ENCODE data around the gene SORCS2. TPM values are rescaled to one million over a fixed set of nuclear protein-coding genes. Genes with fewer than 3 reads are reported as not detected.

Gene SORCS2
- total RNA-seq, 5 donors from 2014 or later (not counting 1 experiment from before 2014, with no cell fraction given) = 0.22 TPM; not detected in 4

DNA sequence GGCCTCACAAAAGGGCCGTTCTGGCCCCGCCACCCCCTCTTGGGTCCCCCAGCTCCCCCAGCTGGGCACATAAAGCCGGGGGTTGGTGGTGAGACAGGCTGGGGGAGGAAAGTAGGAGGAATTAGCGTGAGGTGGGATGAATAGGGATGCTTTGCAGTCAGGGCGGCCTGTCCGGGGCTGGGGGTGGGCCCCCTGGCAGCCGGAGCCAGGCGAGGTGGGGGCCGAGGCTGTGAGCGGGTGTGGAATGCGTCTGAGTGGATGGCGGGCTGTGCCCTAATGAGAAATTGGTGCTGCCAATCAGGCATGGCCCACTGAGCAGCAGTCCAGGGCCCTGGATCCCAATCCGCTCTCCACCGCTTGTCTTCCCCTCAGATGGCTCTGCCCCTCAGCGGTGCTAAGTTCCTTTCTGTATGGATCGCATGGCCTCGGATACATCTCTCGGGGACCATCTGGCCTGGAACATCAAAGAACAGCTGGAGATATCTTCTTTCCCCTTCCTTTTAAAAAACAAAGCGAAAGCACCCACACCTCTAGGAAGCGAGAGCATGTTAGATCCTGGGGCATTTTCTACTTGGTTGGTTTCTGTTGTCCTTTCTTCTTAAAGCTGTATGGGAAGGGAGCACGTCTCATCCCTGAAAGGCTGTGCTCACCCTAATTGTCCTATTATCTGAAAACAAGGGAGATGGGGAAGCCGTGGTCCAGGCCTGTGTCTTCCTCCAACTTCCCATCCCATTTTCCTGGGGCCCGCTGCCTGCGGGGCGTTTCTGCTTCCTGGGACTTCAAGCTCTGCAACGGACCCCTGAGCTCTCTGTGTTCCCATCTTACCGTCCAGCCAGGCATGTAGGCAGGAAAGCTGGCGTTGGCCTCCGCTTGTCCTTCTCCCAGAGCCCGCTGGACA, 106.9 kb downstream of the SORCS2 start:
- Histone ChIP-seq H3K9me3 (no peaks in the 10 kb centered on the region), H3K36me3 (ENCODE audit: control insufficient read depth in 2 of 2, extremely low read depth in 1 of 2, insufficient read depth in 1 of 2, low read length in 1 of 2) (no peaks in the 10 kb centered on the region), H3K4me1 (ENCODE audit: control insufficient read depth in 1 of 2, extremely low read depth in 1 of 2, insufficient read depth in 2 of 2, low read length in 2 of 2) (no peaks in the 10 kb centered on the region), H3K27me3 (replicated peaks in 1 of 2; ENCODE audit: control insufficient read depth in 2 of 2, extremely low read depth in 1 of 2, insufficient read depth in 2 of 2, low read length in 1 of 2) (peaks cover 0 to 41% of the 10 kb centered on the region in 2 experiments), H3K4me3 (ENCODE audit: control insufficient read depth in 1 of 2, extremely low read depth in 1 of 2, low read length in 1 of 2) (no peak overlapping the region), H3K27ac (ENCODE audit: low read length) (no peak overlapping the region)
- peaks cover 13 to 31% of the 10 kb centered on the region in 2 donors for H3K27me3 Mint-ChIP-seq
- 55% methylated on average over 24 of the region's 30 CpGs for WGBS (ENCODE audit: insufficient coverage)
- ATAC-seq (replicated peaks in 1 of 4) (no peak), DNase-seq (no peak)
- peaks cover 0 to 4% (median 1%) of the 10 kb centered on the region in 3 donors for H3K4me1 Mint-ChIP-seq
- ChIA-PET POLR2A (no interaction called here), CTCF (no interaction called here)
- no peaks in the 10 kb centered on the region for H3K36me3 Mint-ChIP-seq
- H3K9me3 Mint-ChIP-seq = no peaks in the 10 kb centered on the region
- H3K27ac Mint-ChIP-seq = no peak overlapping the region
- no peak overlapping the region for H3K4me3 Mint-ChIP-seq

DNA sequence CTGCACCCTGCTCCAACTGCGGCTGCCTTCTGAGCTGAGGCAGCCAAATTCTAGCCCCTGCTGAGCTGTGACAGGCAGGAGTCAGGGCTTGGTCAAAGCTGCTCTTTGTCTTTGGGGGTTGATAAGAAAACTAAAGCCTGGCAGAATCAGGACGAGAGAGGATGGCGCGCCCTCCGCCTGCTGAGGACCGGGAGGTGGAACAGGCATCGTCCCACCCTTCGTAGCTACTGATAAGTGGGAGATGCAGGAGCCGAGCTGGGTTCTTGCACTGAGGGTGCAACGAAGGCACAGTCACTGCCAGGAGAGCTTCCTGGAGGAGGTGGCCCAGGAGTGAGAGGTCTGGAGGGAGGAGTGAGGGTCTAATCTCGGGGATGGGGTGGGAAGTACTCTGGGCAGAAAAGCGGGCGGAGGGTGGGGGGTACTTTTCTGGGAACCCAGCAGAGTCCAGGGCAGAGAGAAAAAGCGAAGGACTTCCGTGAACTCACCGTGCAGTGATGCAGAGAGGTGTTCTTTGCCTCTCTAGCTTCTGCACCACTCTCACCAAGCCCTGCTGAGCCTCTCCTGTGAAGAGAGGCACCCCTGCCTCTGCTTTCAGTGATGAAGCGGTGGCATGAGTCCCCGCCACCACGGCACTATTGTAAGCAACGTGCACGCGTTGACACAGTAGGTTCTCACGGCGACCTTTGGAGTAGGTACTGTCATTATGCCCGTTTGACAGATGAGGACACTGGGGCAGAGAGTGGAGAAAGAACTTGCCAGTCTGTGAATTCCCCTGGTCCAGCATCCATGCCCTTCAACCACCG, 107.8 kb downstream of the SORCS2 start:
- ChIA-PET CTCF (no interaction called here), POLR2A (no interaction called here)
- peaks cover 13 to 31% of the 10 kb centered on the region in 2 donors for H3K27me3 Mint-ChIP-seq

DNA sequence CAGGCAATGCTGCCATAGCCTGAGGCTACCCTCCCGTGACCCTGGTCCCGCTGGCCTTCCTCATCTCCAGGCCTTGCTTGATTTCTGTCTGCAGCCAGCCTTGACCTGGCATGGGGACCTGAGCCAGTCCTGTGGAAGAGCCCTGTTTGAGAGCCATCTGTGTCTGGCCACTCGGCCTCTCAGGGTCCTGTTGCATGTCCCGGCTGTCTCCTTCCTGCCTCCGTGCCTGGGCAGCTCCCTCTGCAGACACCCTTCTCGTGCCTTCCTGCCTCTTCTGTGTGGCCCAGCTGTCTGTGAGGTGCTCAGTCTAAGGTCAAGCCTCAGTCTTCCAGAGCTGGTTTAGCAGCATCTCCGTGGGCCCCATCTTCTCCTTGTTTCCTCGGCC, 108.4 kb downstream of the SORCS2 start:
- H3K4me3 Mint-ChIP-seq = no peak overlapping the region
- POLR2A ChIA-PET = no interaction called here

More for the DNA sequence above, 107.8 kb downstream of the SORCS2 start:
- ATAC-seq (replicated peaks in 1 of 4) (no peak), DNase-seq (no peak)
- no peak overlapping the region for H3K4me3 ChIP-seq (ENCODE audit: control insufficient read depth in 1 of 2, extremely low read depth in 1 of 2, low read length in 1 of 2)
- Mint-ChIP-seq H3K27ac (no peak overlapping the region), H3K4me3 (no peak overlapping the region), H3K9me3 (no peaks in the 10 kb centered on the region), H3K4me1 (peaks cover 0 to 4% (median 1%) of the 10 kb centered on the region in 3 donors), H3K36me3 (no peaks in the 10 kb centered on the region)
- no peaks in the 10 kb centered on the region for H3K4me1 ChIP-seq (ENCODE audit: control insufficient read depth in 1 of 2, extremely low read depth in 1 of 2, insufficient read depth in 2 of 2, low read length in 2 of 2)
- no peaks in the 10 kb centered on the region for H3K9me3 ChIP-seq
- H3K27me3 ChIP-seq (replicated peaks in 1 of 2; ENCODE audit: control insufficient read depth in 2 of 2, extremely low read depth in 1 of 2, insufficient read depth in 2 of 2, low read length in 1 of 2) = peaks cover 0 to 44% of the 10 kb centered on the region in 2 experiments
- H3K36me3 ChIP-seq (ENCODE audit: control insufficient read depth in 2 of 2, extremely low read depth in 1 of 2, insufficient read depth in 1 of 2, low read length in 1 of 2) = no peaks in the 10 kb centered on the region
- no peak overlapping the region for H3K27ac ChIP-seq (ENCODE audit: low read length)
- WGBS (ENCODE audit: insufficient coverage) = 76% methylated on average over 20 of the region's 26 CpGs

DNA sequence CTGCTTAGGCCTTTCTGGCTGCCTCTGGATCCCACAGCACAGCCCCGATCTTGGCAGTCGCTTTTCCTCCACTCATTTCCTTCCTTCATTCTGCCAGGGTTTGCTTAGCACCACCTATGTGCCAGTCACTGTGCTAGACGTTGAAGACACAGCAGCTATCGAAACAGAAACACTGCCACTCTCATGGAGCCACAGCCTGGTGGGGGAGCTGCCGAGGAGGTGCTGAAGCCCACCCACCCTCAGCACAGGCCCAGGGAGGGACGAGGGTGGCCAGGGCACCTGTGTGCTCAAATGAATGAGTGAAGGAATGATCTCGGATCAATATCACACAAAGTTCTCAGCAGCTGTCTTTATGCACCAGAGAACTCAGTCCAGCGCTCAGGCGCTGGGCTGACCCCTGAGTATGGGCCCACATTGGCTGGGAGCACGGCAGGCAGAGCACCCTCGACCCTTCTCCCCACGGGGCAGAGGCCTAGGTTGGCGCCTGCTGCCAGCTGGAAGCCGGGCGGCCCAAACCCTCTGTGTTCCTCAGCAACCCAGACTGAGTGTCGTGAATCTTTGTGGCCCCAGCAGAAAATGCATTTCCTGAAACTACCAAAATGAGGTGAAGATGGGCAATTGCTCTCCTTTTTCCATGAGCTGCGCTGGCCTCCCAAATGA, 108.9 kb downstream of the SORCS2 start:
- Mint-ChIP-seq H3K27ac (no peak overlapping the region), H3K9me3 (no peaks in the 10 kb centered on the region), H3K4me1 (peaks cover 0 to 4% (median 1%) of the 10 kb centered on the region in 3 donors), H3K4me3 (no peak overlapping the region), H3K27me3 (peaks cover 13 to 32% of the 10 kb centered on the region in 2 donors), H3K36me3 (no peaks in the 10 kb centered on the region)
- DNase-seq (no peak), ATAC-seq (replicated peaks in 1 of 4) (no peak)
- Histone ChIP-seq H3K4me3 (ENCODE audit: control insufficient read depth in 1 of 2, extremely low read depth in 1 of 2, low read length in 1 of 2) (no peak overlapping the region), H3K27ac (ENCODE audit: low read length) (no peak overlapping the region), H3K9me3 (no peaks in the 10 kb centered on the region), H3K36me3 (ENCODE audit: control insufficient read depth in 2 of 2, extremely low read depth in 1 of 2, insufficient read depth in 1 of 2, low read length in 1 of 2) (no peaks in the 10 kb centered on the region), H3K27me3 (replicated peaks in 1 of 2; ENCODE audit: control insufficient read depth in 2 of 2, extremely low read depth in 1 of 2, insufficient read depth in 2 of 2, low read length in 1 of 2) (peaks cover 0 to 49% of the 10 kb centered on the region in 2 experiments), H3K4me1 (ENCODE audit: control insufficient read depth in 1 of 2, extremely low read depth in 1 of 2, insufficient read depth in 2 of 2, low read length in 2 of 2) (no peaks in the 10 kb centered on the region)
- POLR2A ChIA-PET = no interaction called here
- CTCF ChIA-PET = no interaction called here
- whole genome bisulfite sequencing (ENCODE audit: insufficient coverage) = 68% methylated on average over 12 of the region's 17 CpGs

More for the DNA sequence above, 108.4 kb downstream of the SORCS2 start:
- Histone ChIP-seq H3K36me3 (ENCODE audit: control insufficient read depth in 2 of 2, extremely low read depth in 1 of 2, insufficient read depth in 1 of 2, low read length in 1 of 2) (no peaks in the 10 kb centered on the region), H3K4me3 (ENCODE audit: control insufficient read depth in 1 of 2, extremely low read depth in 1 of 2, low read length in 1 of 2) (no peak overlapping the region), H3K27me3 (replicated peaks in 1 of 2; ENCODE audit: control insufficient read depth in 2 of 2, extremely low read depth in 1 of 2, insufficient read depth in 2 of 2, low read length in 1 of 2) (peaks cover 0 to 47% of the 10 kb centered on the region in 2 experiments), H3K9me3 (no peaks in the 10 kb centered on the region), H3K4me1 (ENCODE audit: control insufficient read depth in 1 of 2, extremely low read depth in 1 of 2, insufficient read depth in 2 of 2, low read length in 2 of 2) (no peaks in the 10 kb centered on the region), H3K27ac (ENCODE audit: low read length) (no peak overlapping the region)
- Mint-ChIP-seq H3K4me1 (peaks cover 0 to 4% (median 1%) of the 10 kb centered on the region in 3 donors), H3K9me3 (no peaks in the 10 kb centered on the region), H3K27ac (no peak overlapping the region), H3K36me3 (no peaks in the 10 kb centered on the region), H3K27me3 (peaks cover 13 to 31% of the 10 kb centered on the region in 2 donors)
- 71% methylated on average over 8 of the region's 8 CpGs for WGBS (ENCODE audit: insufficient coverage)
- CTCF ChIA-PET = no interaction called here
- DNase-seq (no peak), ATAC-seq (replicated peaks in 1 of 4) (no peak)

DNA sequence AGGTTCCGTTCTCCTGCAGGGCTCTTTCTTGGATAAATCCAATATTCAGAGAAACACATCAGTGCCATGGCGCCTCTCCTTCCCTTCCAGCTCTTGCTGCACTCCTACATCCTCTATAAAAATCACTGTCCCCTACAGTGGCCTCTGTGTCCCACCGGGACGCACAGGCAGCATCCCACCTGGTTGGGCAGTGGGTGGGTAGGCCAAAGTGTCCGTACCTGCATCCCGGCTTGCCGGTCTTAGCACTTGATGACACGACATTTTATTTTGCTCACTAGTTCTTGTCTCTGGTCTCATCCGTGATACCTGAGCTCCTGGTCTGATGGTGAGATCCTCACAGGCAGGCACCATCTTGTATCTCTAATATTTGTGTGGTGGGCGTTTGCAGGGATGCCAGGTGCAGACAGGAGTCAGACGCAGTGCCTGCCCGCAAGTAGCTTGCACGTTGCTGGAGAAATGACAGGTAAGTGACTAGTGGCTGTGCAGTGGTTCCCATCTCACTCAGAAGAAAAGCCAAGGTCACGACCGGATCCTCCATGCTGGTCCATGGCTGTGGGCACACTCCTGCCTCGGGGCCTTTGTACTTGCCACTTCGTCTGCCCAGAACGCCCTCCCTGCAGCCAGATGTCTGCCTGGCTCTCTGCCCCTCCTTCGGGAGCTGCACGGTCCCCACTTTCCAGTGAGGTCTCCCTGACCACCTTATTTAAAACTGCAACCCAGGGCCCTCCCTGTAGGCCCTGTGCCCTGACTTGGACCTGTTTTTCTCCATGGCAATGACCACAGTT, 109.7 kb downstream of the SORCS2 start:
- peaks cover 13 to 32% of the 10 kb centered on the region in 2 donors for H3K27me3 Mint-ChIP-seq
- peaks cover 0 to 4% (median 1%) of the 10 kb centered on the region in 3 donors for H3K4me1 Mint-ChIP-seq
- H3K4me3 Mint-ChIP-seq = no peak overlapping the region
- Histone ChIP-seq H3K4me3 (ENCODE audit: control insufficient read depth in 1 of 2, extremely low read depth in 1 of 2, low read length in 1 of 2) (no peak overlapping the region), H3K27ac (ENCODE audit: low read length) (no peak overlapping the region), H3K4me1 (ENCODE audit: control insufficient read depth in 1 of 2, extremely low read depth in 1 of 2, insufficient read depth in 2 of 2, low read length in 2 of 2) (no peaks in the 10 kb centered on the region), H3K27me3 (replicated peaks in 1 of 2; ENCODE audit: control insufficient read depth in 2 of 2, extremely low read depth in 1 of 2, insufficient read depth in 2 of 2, low read length in 1 of 2) (peaks cover 0 to 50% of the 10 kb centered on the region in 2 experiments), H3K9me3 (no peaks in the 10 kb centered on the region), H3K36me3 (ENCODE audit: control insufficient read depth in 2 of 2, extremely low read depth in 1 of 2, insufficient read depth in 1 of 2, low read length in 1 of 2) (no peaks in the 10 kb centered on the region)
- H3K36me3 Mint-ChIP-seq = no peaks in the 10 kb centered on the region
- H3K9me3 Mint-ChIP-seq = no peaks in the 10 kb centered on the region
- WGBS (ENCODE audit: insufficient coverage) = 84% methylated on average over 11 of the region's 20 CpGs
- CTCF ChIA-PET = no interaction called here
- POLR2A ChIA-PET = no interaction called here
- H3K27ac Mint-ChIP-seq = no peak overlapping the region
- DNase-seq (no peak), ATAC-seq (replicated peaks in 1 of 4) (no peak)
